ENCODE data around the gene NOL3. TPM values are rescaled to one million over a fixed set of nuclear protein-coding genes. Genes with fewer than 3 reads are reported as not detected.

NOL3 gene
- total and polyA plus RNA-seq, 2 of the 13 experiments (the other 11 are each of a cell fraction or from before 2014, with no cell fraction given), result 5.7 to 20.5 TPM

GRCh38 chr16:67141391-67141790 is 28.9 kb upstream of the NOL3 start:
- TF ChIP-seq ZNF280B (CRISPR knock-in tag; IDR thresholded peaks at IDR 0.05; ENCODE audit: borderline replicate concordance), result peak; percentile 64; the same call in 1 of the 2 replicates
- peak; percentile 37; the same call in 1 of the 2 replicates for TF ChIP-seq MTA1 (CRISPR knock-in tag; IDR thresholded peaks at IDR 0.05; ENCODE audit: borderline replicate concordance)
- peak; percentile 94 for TF ChIP-seq AGO2 (optimal IDR thresholded peaks at IDR 0.05; ENCODE audit: low read depth, low read length)
- TF ChIP-seq HNRNPL (IDR thresholded peaks at IDR 0.05; ENCODE audit: low read depth, low read length), result 0 out of 2 replicates have a peak, but pooled peaks have one; percentile 25
- TF ChIP-seq BRCA1 (CRISPR knock-in tag; IDR thresholded peaks at IDR 0.05), result no peak
- no peak for TF ChIP-seq ISL2 (CRISPR knock-in tag; IDR thresholded peaks at IDR 0.05)
- intact Hi-C loops (cut with micrococcal nuclease; ENCODE audit: unreplicated experiment), result no loop called here
- H3K36me3 ChIP-seq (replicated peaks in 1 of 2; ENCODE audit: control insufficient read depth in 1 of 2, insufficient read depth in 2 of 2, low read length in 2 of 2), result peaks cover 76 to 99% of the 10 kb centered on the region in 2 experiments
- ATAC-seq, result no peak
- H3K9ac ChIP-seq (ENCODE audit: insufficient read depth, low read depth, low read length), result no peak overlapping the region
- ChIA-PET POLR2A (interaction anchor here (1.0 to 4.1 kb wide), 4 partner anchors 9 to 124 kb away, joined by 3 to 16 read pairs (median 4); partner anchors contain the start of gene B3GNT9), CTCF (ENCODE audit: low intra/inter-chr PET ratio, low total read pairs) (no interaction called here)
- DNase-seq (ENCODE audit: low spot score), result no peak
- H3K9me3 ChIP-seq (ENCODE audit: low read length), result no peaks in the 10 kb centered on the region
- H3K27ac ChIP-seq (ENCODE audit: extremely low read length, insufficient read depth, low read length), result no peak overlapping the region
- H4K20me1 ChIP-seq (ENCODE audit: insufficient read depth, low read length), result no peaks in the 10 kb centered on the region
- no peak overlapping the region for H2AFZ ChIP-seq (ENCODE audit: low read length)
- no peaks in the 10 kb centered on the region for H3K27me3 ChIP-seq (ENCODE audit: control insufficient read depth in 1 of 2, insufficient read depth in 2 of 2, low read length in 2 of 2)
- FAIRE-seq, result no peak
- in situ Hi-C loops (cut with HindIII; ENCODE audit: extremely low pct_ligation_motif_present, low pct_unique_long_range_greater_than_20kb), result no loop called here
- H3K4me3 ChIP-seq (replicated peaks in 1 of 3; ENCODE audit: insufficient read depth in 1 of 3, low read depth in 2 of 3, low read length in 3 of 3), result no peak overlapping the region
- no peak overlapping the region for H3K4me2 ChIP-seq (ENCODE audit: low read depth, low read length)
- H3K79me2 ChIP-seq (ENCODE audit: insufficient read depth, low read length), result no peaks in the 10 kb centered on the region
- 95% methylated on average over 12 of the region's 13 CpGs for WGBS (ENCODE audit: low lambda C conversion rate)
- peaks cover 8% of the 10 kb centered on the region for H3K4me1 ChIP-seq (ENCODE audit: insufficient read depth, low read length)
- BruUV-seq (replicated peaks), result no TSS peak

GRCh38 chr16:67142342-67142741 is 28.0 kb upstream of the NOL3 start:
- POLR2A ChIA-PET, result interaction anchor here (0.5 to 4.1 kb wide), 2 partner anchors 8 to 119 kb away, joined by 4 to 16 read pairs; partner anchors contain the start of gene B3GNT9
- no peak overlapping the region for H3K4me3 ChIP-seq (replicated peaks in 1 of 3; ENCODE audit: insufficient read depth in 1 of 3, low read depth in 2 of 3, low read length in 3 of 3)
- BruUV-seq (replicated peaks), result no TSS peak
- H3K36me3 ChIP-seq (replicated peaks in 1 of 2; ENCODE audit: control insufficient read depth in 1 of 2, insufficient read depth in 2 of 2, low read length in 2 of 2), result peaks cover 81 to 99% of the 10 kb centered on the region in 2 experiments
- no peaks in the 10 kb centered on the region for H3K27me3 ChIP-seq (ENCODE audit: control insufficient read depth in 1 of 2, insufficient read depth in 2 of 2, low read length in 2 of 2)
- no peak overlapping the region for H3K4me2 ChIP-seq (ENCODE audit: low read depth, low read length)
- intact Hi-C loops (cut with micrococcal nuclease; ENCODE audit: unreplicated experiment) (no loop called here), in situ Hi-C loops (cut with HindIII; ENCODE audit: extremely low pct_ligation_motif_present, low pct_unique_long_range_greater_than_20kb) (no loop called here)
- H3K4me1 ChIP-seq (ENCODE audit: insufficient read depth, low read length), result peaks cover 8% of the 10 kb centered on the region
- TF ChIP-seq AGO2 (optimal IDR thresholded peaks at IDR 0.05; ENCODE audit: low read depth, low read length), result peak; percentile 94
- TF ChIP-seq ZSCAN12 (CRISPR knock-in tag; IDR thresholded peaks at IDR 0.05), result no peak
- H3K9me3 ChIP-seq (ENCODE audit: low read length), result no peaks in the 10 kb centered on the region
- no peaks in the 10 kb centered on the region for H4K20me1 ChIP-seq (ENCODE audit: insufficient read depth, low read length)
- no peak overlapping the region for H3K27ac ChIP-seq (ENCODE audit: extremely low read length, insufficient read depth, low read length)
- 100% methylated on average over 3 of the region's 9 CpGs for WGBS (ENCODE audit: low lambda C conversion rate)
- ATAC-seq, result no peak; the same call in 2 of the 3 replicates
- no peak overlapping the region for H3K9ac ChIP-seq (ENCODE audit: insufficient read depth, low read depth, low read length)
- no peak overlapping the region for H2AFZ ChIP-seq (ENCODE audit: low read length)
- DNase-seq (ENCODE audit: low spot score), result no peak
- CTCF ChIA-PET (ENCODE audit: low intra/inter-chr PET ratio, low total read pairs), result no interaction called here
- H3K79me2 ChIP-seq (ENCODE audit: insufficient read depth, low read length), result no peaks in the 10 kb centered on the region
- no peak for FAIRE-seq
